T-helper 1 cell (primary cell): ENCODE data around the gene DEPDC5.
"Not testable (repeated sequence)": the region's sequence is repeated elsewhere in the genome, so short reads cannot be mapped to it uniquely, and the experiment has no call there.

ENCODE experiments used
- DNase-seq, 5 donors: peaks; one replicate each; pipeline ENCODE4 v3.0.0-alpha.2; 2012 to 2020

DEPDC5 gene

GRCh38 chr22:31749636-31750364 is 4.0 kb upstream of the DEPDC5 start, which contains the start of gene PRR14L:
PRR14L (minus strand) TSS chr22:31750132; CDS start chr22:31738860, 11,272 bp downstream.
- DNase-seq, result peak; percentile 95 to 98 (median 96)

DNA sequence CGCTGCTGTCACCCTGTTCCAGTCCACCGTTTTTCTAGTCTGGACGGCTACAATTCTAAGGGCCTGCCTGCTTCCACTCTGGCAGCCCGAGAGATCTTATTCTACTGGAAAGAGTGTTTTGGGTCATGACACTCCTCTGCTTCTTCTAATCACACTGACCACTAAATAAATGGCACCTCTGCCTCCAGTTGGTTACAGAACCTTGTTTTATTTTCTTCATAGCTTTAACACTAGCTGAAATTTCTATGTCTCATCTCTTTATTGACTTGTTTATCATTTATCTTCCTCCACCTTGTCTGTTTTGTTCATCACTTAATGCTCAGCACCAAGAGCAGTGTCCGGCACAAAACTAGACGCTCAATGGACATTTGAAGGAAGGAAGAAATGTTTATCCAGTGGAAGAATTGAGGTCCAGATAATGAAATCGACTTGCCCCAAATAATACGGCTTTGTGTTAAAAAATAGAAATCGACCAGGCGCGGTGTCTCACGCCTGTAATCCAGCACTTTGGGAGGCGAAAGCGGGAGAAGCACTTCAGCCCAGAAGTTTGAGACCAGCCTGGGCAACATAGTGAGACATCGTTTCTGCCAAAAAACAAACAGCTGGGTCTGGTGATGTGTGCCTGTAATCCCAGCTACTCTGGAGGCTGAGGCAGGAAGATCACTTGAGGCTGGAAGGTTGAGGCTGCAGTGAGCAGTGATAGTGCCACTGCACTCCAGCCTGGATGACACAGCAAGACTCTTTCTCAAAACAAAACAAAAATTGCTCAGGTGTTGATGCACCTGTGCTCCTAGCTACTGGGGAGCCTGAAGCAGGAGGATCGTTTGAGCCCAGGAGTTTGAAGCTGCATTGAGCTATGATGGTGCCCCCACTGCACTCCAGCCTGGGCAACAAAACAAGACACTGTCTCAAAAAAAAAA is 3.2 kb upstream of the DEPDC5 start:
- no peak for DNase-seq

DNA sequence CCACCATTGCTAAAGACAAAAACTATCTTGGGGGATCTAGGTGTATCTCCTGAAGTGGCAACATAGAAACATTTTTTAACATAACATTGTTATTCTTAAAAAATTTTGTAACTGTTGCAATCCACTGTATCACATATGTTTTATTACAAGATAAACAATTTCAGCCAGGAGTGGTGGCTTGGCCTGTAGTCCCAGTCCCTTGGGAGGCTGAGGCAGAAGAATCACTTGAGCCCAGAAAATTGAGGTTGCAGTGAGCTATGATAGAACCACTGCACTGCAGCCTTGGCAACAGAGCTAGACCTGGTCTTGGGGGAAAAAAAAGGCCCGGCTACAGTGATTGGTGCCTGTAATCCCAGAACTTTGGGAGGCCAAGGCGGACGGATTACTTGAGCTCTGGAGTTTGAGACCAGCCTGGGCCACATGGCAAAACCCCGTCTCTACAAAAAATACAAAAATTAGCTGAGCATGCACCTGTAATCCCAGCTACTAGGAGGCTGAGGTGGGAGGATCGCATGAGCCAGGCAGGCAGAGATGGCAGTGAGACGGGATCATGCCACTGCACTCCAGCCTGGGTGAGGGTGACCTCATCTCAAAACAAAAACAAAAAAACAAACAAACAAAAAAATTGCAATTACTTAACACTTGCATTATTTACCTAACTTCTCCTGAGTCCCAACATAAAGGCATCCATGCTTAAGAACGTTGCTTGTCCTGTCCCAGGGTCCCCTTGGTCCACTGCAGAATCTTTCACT is 1.5 kb upstream of the DEPDC5 start:
- no peak for DNase-seq

GRCh38 chr22:31753005-31753633 is 700 bp upstream of the DEPDC5 start:
- no peak for DNase-seq

- no peak for DNase-seq
These were observed 994 bp downstream of the DEPDC5 start for GRCh38 chr22:31754813-31755212.

DNA sequence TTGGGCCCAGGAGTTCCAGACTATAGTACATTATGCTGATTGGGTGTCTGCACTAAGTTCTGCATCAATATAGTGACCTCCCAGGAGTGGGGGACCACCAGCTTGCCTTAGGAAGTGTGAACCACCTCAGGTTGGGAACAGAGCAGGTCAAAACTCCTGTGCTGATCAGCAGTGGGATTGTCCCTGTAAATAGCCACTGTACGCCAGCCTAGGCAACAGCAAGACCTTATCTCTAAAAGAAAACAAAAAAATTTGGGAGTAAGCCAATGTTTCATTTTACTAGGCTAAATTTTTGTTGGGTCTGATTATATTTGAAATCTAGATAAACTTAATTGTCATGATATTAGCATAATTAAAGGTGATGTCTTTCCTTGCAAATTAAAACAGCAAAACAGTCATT is 3.4 kb downstream of the DEPDC5 start:
- DNase-seq, result no peak

DNA sequence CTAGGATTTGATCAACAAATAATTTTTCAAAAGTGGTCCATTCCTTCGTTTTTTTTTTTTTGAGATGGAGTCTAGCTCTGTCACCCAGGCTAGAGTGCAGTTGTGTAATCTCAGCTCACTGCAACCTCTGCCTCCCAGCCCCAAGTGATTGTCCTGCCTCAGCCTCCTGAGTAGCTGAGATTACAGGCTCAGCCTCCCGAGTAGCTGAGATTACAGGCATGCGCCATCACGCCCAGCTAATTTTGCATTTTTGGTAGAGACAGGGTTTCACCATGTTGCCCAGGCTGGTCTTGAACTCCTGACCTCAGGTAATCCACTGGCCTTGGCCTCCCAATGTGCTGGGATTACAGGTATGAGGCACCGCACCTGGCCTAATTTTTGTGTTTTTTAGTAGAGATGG is 5.0 kb downstream of the DEPDC5 start:
- DNase-seq, result not testable (repeated sequence)

DNA sequence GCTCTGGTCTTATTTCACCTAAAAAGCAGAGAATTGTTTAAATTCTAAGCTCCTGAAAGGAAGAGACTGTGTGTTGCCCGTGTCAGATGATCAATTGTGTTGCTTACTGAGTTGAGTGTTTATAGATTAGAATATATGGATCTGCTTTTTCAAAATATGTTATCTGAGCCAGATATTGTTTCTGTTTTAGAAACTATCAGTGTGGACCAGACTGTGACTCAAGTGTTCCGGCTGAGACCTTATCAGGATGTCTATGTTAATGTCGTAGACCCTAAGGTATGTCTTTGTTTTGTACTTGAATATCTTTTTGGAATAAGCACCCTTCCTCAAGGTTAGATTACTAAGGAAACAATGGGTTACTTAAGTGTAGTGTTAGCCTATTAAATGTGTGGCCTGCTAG is 11.0 kb downstream of the DEPDC5 start:
- no peak for DNase-seq

- DNase-seq, result no peak
These were observed 14.7 kb downstream of the DEPDC5 start for GRCh38 chr22:31768422-31769059.

GRCh38 chr22:31773416-31773815 is 19.6 kb downstream of the DEPDC5 start:
- no peak for DNase-seq

GRCh38 chr22:31776231-31776630 is 22.4 kb downstream of the DEPDC5 start:
- no peak for DNase-seq

GRCh38 chr22:31789803-31790202 is 36.0 kb downstream of the DEPDC5 start:
- DNase-seq, result no peak

DNA sequence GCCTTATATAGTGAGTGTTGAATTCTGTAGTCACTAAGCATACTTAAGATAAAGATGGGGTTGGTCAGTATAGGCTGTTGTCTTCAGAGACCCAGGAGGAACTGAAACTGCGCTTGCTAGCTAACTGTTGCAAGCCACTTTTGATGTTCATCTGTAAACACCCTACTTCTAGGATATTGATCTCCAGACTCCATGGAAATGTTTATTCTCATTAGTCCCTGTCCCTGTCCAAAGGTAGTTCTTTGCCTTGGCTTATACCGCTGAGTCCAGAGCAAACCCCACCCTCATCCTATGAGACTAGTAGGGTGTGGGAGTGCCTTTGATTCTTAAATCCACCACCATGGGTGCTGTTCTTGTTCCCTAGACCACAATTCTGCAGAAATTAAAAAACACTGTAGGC is 36.4 kb downstream of the DEPDC5 start:
- no peak for DNase-seq

DNA sequence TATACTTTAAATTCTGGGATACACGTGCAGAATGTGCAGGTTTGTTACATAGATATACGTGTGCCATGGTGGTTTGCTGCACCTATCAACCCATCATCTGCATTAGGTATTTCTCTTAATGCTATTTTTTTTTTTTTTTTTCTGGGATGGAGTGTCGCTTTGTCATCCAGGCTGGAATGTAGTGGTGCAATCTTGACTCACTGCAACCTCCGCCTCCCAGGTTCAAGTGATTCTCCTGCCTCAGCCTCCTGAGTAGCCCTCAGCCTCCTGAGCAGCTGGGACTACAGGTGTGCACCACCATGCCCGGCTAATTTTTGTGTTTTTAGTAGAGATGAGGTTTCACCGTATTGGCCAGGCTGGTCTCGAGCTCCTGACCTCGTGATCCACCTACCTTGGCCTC is 45.5 kb downstream of the DEPDC5 start:
- DNase-seq, result not testable (repeated sequence)

DNA sequence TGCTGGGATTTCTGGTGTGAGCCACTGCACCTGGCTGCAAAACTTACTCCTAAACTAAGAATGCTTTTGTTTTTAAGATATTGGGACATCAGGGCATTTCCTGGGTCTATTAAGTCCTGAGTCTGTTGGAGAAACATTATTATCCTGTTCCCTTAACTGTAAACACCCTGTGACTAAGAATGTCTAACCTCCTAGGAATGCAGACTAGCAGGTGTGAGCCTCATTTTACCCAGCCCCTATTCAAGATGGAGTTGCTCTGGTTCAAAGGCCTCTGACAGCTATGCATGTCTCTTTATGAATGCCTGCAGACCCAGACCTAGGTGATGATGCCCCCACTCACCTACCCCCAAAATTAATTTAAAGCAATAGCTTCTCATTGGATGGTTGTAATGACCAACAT is 46.2 kb downstream of the DEPDC5 start:
- no peak for DNase-seq

DNA sequence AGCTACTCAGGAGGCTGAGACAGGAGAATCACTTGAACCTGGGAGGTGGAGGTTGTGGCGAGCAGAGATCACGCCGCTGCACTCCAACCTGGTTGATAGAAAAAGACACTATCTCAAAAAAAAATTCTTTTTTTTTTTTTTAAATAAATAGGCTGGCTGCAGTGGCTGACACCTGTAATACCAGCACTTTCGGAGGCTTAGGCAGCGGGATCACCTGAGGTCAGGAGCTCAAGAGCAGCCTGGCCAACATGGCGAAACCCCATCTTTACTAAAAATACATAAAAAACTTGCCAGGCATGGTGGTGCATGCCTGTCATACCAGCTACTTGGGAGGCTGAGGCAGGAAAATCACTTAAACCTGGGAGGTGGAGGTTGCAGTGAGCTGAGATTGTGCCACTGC is 47.0 kb downstream of the DEPDC5 start:
- DNase-seq, result not testable (repeated sequence)

DNA sequence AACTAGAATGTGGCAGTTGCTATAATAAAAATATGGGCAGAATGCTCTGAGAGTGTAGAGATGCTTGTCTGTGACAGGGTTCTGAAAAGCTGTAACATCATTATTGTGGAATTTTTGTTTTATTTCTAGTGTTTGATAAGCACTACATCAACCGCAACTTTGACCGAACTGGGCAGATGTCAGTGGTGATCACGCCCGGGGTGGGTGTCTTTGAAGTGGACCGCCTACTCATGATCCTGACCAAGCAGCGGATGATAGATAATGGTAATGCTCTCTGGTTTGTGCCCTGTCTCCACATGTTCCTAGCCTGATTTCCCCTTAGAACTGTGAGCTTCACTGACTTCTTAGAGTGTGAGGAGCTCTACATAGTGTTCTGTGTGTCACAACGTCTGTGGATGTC is 48.8 kb downstream of the DEPDC5 start:
- DNase-seq, result no peak

DNA sequence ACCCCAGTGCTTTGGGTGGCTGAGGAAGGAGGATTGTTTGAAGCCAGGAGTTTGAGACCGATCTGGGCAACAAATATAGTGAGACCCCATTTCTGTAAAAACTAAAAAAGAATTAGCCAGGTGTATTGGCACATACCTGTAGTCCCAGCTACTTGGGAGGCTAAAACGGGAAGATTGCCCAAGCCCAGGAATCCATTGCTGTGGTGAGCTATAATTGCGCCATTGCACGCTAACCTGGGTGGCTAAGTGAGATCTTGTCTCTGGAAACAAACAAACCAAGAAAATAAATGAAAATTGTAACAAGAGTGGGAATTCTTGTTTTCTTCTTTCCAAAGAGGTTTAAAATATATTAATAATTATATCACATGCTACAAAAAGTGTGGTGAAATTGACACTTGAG is 52.9 kb downstream of the DEPDC5 start:
- DNase-seq, result no peak

DNA sequence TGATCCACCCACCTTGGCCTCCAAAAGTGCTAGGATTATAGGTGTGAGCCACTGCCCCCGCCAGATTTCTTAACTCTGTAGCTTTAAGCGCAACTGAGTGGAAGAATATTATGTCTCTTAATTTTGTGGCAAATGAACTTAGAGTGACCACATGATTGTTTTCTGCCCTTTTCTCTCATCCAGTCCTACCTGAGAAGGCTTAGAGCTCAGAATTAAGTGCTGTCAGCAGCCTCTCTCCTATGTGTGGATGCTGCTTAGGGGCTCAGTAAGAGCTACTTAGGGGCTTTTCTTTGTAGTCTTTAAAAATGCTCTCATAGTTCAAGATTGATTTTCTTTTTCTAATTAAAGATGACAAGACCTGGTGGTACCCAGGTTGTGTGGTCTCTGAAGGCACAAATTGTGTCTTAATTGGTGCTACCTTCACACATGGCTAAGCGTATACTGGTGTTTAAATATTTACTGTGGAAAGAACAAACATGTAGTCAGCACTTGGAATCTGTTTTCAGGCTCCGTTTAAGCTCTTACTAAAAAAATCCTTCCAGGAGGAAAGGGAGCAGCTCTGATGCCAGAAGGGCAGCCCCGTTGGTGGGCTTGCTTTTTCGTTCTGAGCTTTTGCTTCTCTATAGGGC is 59.3 kb downstream of the DEPDC5 start:
- no peak for DNase-seq

DNA sequence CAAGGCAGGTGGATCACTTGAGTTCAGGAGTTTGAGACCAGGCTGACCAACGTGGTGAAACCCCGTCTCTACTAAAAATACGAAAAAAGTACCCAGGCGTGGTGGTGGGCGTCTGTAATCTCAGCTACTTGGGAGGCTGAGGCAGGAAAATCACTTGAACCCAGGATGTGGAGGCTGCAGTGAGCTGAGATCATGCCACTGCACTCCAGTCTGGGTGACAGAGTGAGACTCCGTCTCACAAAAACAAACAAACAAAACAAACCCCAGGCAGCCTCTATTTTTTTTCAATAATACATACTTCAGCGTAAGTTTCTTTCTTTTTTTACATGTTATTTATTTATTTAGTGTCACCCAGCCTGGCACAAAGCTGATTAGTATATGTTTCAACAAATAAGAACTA is 60.1 kb downstream of the DEPDC5 start:
- not testable (repeated sequence) for DNase-seq

- no peak for DNase-seq
These were observed 61.1 kb downstream of the DEPDC5 start for GRCh38 chr22:31814942-31815341.

DNA sequence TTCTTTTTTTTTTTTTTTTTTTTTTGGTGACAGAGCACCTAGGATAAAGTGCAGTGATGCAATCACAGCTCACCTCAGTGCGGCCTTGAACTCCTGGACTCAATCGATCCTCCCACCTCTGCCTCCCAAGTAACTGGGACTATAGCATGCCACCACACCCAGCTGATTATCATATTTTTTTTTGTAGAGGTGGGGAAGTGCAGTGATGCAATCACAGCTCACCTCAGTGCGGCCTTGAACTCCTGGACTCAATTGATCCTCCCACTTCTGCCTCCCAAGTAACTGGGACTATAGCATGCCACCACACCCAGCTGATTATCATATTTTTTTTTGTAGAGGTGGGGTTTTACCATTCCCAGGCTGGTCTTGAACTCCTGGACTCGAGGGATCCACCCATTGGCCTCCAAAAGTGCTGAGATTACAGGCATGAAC is 61.6 kb downstream of the DEPDC5 start:
- not testable (repeated sequence) for DNase-seq
